CD1c-positive myeloid dendritic cell (primary cell): ENCODE measurements around the gene RTN4RL2.

Experiments used
- DNase-seq: peaks from one replicate; pipeline ENCODE4 v3.0.0-alpha.2; 2016; ENCODE audit errors: extremely low spot score

Gene RTN4RL2

DNA sequence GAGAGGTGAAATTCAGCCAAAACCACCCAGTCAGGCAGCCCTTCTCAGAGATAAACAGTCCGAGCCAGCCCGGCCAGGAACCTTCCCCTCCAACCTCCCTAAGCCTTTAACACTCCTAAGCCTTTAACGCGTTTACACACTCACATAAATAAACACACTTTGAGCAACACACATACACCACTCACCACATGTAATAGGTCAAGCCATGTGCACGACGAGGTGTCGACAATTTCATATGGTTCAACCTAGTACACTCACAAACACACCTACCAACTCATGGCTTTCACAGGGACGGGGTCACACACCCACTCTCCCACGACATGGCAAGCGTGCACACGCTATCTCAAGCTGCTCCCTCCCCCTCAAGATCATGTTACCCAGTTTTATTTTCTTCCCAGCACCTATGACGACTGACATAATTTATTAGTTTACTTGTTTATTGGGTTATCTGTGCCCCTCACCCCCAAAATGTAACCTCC, 39.7 kb downstream of the RTN4RL2 start:
- DNase-seq: no peak

DNA sequence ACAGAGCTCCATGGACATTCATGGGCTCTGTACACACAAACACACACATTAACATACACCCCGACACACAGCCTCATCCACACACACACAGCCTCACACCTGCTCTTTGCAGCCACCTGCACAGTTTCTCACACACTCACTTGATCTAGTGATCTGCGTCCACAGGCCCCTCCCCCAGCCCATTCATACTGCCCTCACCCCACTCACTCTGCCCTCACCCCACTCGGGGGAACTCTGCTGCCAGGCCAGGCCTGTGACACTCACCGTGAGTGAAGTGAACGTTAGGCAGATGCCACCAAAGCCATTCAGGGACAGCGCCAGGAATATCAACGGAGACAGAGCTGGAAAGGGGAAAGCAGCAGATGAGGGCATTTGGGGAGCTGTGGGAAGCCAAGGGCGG, 40.2 kb downstream of the RTN4RL2 start:
- DNase-seq: no peak

DNA sequence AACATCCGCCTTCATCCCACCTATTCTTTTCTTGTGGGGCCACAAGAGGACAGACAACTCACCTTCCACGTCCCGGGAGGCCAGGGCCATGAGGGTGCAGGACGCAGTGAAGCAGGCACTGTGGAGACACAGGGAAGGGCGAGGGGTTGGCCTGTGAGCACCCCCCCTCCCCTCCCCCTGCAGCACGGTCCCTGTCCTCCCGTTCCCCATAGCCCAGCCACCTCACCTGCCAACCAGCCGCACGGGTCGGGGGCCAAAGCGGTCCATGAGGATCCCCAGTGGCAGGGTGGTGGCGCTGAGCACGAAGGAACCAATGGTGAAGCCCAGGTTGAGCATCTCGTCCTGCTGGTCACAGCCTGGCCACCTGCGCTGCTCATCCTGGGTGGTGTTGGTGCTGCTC, 40.6 kb downstream of the RTN4RL2 start:
- DNase-seq: no peak

DNA sequence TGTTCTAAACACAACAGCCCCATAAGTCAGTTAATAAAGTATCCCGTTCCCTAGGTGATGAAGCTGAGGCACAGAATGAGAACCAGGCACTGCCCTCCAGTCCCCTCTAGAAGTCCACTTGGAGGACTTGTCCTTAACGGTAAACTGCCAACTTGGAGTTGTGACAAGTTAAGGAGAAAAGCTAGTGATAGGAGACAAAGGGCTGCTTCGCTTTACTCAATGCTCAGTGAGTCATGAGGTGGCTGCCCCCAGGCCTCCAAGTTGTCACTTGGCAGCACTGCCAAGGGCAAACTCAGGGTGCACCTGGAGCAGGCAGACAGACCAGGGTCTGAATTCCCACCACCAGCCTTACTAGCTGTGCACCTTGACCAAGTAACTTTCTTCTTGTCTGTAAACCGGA, 41.6 kb downstream of the RTN4RL2 start:
- no peak for DNase-seq

DNA sequence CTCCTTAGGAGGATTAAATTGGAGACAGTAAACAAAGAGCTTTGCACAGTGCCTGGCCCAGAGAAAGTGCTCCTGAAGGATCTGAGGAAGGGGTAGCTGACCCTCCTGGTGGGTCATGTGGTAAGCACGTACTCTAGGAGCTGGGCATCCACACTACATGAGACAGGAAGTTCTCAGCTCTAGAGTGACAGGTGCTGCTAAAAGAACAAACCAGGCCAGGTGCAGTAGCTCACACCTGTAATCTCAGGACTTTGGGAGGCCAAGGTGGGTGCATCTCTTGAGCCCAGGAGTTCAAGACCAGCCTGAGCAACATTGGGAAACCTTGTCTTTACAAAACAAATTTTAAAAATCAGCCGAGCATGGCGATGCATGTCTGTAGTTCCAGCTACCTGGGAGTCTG, 42.0 kb downstream of the RTN4RL2 start:
- DNase-seq: no peak

DNA sequence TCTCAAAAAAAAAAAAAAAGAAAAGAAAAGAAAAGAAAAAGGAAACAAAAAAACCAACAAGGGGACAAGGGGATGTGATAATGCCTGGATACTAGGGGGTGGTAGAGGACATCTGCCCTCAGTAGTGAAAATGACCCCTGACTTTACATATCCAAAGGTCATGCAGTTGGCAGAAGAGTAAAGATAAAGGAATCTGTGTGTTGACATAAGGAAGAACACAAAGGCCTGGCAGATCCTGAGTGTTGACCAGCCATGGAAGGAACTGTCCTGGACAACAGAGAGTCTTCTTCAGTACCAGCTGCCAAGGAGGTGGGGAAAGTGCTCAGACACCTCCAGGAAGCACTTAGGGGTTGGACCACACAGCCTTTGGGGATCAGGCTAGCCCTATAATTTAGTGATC, 42.5 kb downstream of the RTN4RL2 start:
- no peak for DNase-seq

DNA sequence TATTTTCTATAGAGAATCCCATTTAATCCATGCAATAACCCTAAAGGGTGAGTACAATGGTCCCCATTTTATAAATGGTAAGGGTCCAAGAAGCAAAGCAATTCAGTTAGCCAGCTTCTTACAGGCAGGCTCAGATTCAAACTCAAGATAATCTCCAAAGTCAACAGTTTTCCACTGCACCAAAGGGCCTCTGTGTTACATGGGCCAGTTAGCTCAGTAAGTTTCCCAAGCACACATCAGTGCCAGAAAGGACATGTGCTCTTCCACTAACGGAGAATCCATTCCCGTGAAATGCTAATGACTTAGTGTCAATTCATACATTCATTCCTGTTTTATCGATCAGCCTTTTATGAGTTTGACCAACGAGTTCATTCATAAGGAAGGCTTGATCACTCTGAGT, 44.2 kb downstream of the RTN4RL2 start:
- no peak for DNase-seq

DNA sequence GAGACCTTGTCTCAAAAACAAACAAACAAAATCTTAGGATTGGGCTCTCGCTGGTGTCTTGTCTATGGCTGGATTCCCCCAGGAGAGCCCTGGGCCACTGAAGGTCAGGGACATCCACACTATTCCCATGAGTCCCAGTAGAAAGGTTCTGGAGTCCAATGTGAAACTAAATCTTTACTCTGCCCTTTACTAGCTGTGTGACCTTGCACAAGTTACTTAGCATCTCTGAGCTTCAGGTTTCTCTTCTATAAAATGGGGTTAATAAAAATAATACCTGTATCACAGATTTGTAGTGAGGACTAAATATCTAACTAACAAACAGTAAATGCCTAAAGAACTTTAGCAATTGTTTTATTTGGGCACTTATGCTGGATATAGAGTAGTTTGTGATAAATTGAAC, 46.2 kb downstream of the RTN4RL2 start:
- no peak for DNase-seq

DNA sequence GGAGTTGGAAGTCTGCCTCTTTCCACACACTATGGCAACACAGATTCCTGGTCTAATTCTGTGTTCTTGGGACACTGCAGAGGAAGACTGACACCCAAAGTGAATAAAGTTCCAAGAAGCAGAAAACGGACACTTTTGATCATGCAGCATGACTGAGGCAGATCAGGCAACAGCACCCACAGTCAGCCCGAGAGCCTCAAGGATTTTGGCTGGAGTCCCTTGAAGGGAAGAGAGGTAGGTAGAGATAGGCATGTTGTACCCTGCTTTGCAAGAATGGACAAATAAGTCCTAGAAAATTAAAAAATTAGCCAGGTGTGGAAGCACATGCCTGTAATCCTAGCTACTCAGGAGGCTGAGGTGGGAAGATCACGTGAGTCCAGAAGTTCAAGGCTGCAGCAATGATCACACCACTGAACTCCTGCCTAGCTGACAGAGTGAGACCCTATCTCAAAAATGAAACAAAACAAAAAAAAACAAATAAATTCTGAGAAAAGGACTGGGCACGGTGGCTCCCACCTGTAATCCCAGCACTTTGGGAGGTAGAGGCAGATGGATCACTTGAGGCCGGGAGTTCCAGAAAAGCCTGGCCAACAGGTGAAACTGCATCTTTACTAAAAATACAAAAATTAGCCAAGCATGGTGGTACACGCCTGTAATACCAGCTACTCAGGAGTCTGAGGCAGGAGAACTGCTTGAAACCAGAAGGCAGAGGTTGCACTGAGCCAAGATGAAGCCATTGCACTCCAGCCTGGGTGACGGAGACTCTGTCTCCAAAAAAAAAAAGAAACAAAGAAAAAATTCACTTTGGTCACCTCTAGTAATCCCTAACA, 48.2 kb downstream of the RTN4RL2 start:
- DNase-seq: no peak

DNA sequence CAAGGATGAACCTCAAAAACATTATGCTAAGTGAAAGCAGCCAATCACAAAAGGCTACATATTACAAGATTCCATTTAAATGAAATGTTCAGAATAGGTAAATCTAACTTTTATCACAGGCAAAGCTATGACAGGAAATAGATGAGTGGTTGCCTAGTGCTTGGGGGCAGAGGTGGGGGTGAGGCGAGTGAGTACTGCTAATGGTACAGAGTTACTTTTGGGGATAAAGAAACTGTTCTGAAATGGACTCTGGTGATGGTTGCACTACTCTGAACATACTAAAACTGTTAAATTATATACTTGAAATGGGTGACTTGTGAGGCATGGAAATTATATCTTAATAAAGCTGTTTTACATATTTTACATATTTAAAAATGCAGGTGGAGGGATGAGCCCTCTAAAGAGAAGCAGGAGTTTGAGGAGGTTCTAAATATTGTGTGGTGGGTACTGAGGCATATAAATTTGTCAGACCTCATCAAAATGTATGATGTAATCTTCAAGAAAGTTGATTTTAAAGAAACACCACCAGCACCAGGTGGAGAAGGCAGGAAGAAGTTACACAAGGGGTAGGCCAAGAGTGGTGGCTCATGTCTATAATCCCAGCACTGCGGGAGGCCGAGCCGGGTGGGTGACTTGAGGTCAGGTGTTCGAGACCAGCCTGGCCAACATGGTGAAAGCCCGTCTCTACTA, 51.6 kb downstream of the RTN4RL2 start:
- DNase-seq: no peak

DNA sequence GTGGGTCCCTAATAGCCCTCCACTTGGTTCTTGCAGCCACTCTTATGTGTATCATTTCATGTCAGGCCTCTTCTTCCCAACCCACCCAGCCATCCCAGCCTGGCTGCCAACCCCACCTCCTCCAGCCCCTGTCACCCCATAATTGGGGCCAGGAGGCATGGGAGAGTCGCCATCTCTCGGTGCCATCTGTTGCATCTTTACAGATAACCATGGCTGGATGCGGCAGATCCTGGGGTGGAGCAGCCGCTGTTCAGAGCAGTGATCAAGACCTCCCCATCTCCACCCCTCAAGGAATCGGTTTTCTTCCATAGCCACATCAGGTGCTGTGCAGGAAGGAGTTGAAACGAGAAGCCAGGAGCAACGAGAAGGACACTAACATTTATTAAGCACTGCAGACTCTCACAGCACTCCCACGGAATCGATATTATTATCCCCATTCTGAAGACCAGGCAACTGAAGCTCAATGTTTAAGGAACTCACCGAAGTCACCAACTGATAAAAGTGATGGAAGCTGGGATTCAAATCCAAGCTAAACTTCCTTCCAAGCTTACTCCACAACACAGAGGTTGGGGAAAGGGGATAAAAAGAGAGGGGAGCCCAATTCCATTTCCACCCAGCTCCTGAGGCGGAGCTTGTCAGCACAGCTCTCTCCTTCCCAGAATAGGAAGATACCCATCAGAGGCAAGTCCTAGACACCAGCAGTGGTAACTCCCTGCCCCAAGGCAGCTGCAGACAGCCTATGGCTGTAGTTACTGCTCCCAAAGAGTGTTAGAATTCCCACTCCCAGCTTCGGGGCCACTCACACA, 52.5 kb downstream of the RTN4RL2 start:
- DNase-seq: no peak

DNA sequence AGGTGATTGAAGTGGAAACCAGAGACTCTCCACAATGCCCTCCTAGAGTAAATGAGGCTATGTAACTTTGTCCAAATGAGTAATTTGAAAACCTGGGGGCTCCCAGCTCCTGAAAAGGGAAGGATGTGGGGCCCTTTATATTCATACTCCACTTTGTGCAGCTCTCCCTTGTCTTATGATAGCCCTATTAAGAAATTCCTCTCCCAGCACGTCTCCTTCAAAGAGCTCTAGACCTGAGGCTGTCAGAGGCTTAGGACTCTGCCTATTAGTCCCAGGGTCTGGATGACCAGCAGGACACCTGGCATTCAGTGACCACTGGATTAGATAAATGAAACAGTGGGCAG, 53.1 kb downstream of the RTN4RL2 start:
- no peak for DNase-seq

DNA sequence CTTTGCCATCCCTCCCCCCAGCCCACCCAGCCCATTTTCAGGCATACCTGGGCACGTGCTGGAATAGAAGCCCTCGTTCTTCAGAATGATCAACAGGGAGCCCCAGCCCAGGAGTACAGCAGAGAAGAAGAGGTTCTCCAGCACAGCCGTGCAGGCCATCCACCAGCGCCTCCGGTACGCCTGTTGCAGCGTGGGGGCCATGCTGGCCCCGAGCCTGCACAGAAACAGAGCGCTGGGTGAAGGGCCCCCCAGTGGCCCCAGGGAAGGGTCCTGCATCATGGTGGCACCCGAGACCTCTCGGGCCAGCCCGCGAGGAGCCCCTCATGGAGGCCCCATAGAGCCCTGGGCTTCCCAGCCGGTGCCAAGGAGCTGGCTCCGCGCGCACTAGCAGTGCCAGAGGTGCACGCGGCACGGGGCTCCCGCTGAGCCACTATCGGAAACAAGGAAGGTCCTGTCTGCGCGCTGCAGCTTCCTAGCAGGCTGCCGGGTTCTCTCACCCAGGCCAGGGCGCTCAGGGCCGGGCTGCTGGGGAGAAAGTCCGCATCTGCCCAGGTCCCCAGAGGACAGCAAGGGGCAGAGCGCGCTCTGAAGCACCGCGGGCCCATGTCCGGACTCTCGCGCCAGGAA, 53.7 kb downstream of the RTN4RL2 start:
- peak; percentile 37 for DNase-seq

DNA sequence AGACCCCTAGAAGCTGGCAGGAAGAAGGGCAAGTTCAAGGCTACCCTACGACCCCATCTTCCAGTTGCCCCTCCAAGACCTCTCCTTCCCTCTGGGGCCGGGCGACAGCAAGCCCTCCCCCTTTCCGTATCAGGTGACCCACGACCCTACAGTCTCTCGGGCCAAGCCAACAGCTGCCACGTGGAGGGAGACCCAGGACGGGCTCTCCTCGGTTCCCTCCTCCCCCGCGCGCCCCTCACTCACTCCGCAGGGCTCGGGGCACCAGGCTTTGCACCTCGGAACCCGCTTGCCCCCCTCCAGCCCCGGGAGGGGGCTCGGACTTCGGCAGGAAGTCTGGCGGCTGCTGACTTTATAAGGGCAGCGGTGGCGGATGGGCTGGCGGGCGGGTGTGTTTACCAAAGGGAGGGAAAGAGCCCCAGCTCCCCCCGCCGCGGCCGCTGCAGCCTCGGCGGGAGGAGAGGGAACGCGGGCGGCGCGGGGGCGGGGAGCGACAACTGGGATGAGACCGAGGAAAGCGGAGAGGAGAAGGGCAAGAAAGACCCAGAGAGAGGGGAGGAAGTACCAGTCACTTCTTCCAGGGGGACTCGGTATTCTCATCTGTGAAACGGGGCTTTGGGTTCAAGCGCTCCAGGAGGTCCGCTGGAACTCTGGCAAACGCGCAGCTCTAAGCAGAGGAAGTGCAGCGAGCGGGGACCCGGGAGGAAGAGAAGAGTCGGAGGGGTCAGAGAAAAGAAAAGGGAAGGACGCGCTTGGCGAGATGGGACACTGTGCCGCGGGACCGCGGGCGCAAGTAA, 54.4 kb downstream of the RTN4RL2 start:
- DNase-seq: peak; percentile 32

DNA sequence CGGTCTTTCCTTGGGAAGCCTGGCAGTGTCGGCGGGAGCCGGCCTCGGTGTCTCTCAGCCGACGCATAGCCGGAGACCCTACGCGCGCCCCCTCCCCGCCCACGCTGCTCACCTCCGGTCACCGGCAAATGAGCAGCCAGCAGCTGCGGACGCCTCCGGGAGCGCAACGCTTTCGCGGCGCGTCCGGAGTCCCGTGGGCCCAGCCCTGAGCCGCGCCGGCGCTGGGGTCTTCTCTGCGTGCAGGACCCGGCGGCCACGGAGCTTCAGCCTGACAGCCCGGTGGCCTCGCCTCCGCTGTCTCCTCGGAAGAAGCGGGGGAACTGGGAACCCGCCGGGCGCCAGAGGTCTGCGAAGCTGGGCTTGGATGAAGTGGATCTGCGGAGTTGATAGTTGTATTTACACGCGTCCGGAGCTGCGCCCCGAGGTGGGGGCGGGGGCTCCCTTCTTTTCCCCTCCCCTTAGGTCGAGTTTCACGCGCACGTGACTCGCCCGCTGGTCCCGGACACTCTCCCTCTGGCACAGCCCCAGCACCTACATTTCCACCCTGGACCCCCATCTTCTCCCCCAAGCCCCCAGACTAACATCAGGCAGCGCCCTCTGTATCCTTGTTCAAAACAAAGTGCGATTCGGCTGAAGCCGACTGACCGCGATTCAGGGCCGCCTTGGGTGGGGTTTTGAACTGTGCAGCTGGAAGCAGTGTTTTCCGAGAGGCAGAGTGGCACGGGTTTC, 55.2 kb downstream of the RTN4RL2 start, which contains the start of gene SLC43A1:
SLC43A1 (minus strand) TSS at position 371 of the 729 bp plus-strand sequence. CDS start 1,591 bp downstream, outside the sequence.
- DNase-seq: peak; percentile 6

DNA sequence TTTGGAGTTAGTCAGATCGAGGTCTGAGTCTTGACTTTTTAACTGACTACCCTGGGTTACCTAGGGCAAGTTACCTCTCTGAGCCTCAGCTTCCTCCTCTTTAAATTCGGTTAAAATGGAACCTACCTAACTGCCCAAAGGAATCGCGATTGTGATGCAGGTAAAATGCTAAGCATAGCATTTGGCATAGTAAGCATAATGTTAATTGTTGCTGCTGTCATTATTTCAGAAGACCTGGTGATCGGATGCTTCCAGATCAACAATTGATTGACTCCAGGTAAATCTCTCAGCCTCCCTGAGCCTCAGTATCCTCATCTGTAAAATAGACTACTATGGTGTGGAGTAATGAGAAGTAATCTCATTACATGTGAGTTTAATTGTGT, 55.7 kb downstream of the RTN4RL2 start:
- no peak for DNase-seq

DNA sequence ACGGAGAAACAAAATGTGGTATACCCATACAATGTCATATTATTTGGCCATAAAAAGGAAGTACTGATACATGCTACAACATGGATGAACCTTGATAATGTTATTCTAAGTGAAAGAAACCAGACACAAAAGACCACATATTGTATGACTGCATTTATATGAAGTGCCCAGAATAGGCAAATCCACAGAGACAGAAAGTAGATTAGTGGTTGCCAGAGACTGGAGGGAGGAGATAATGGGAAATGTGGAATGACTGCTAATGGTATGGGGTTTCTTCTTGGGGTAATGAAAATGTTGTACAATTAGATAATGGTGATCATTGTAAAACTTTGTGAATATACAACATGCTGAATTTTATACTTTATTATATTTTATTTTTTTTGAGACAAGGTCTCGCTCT, 60.8 kb downstream of the RTN4RL2 start:
- no peak for DNase-seq

DNA sequence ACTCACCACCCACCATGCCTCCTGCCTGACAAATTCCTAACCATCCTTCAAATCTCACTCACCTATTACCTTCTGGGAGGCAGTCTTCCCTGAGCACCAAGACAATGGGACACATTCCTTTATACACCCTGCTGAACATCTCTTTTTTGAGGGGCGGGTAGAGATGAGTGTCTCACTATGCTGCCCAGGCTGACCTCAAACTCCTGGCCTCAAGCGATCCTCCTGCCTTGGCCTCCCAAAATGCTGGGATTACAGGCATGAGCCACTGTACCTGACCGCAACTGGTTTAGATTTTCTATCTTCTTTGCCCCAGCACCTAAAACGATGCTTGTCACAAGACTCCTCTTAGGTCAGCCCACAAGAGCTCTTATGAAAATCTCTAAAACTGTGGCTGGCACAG, 63.1 kb downstream of the RTN4RL2 start:
- no peak for DNase-seq
